GM10266 (cell line): ENCODE measurements around the gene CSRP1.

Source experiments
- DNase-seq: peaks from one replicate; pipeline ENCODE4 v3.0.0; 2012; ENCODE audit errors: extremely low spot score
- CTCF ChIP-seq: IDR thresholded peaks from 2 replicates; pipeline ENCODE4 v1.5.1; 2012; ENCODE audit warnings: mild to moderate bottlenecking, low read depth; ENCODE audit not compliant: control insufficient read depth, insufficient read depth; ENCODE audit errors: missing control alignments

The CSRP1 gene

GRCh38 chr1:201506557-201507359 lies at the start of gene CSRP1:
Gene CSRP1 (minus strand): TSS chr1:201507123. CDS start chr1:201496303, 10,820 bp downstream.
- DNase-seq: peak; percentile 93
- TF ChIP-seq CTCF: peak; percentile 22

GRCh38 chr1:201555593-201555945 lies 48.6 kb upstream of the CSRP1 start:
- no peak for DNase-seq
- TF ChIP-seq CTCF: no peak

GRCh38 chr1:201554789-201555592 lies 48.1 kb upstream of the CSRP1 start:
- TF ChIP-seq CTCF: no peak
- no peak for DNase-seq

- TF ChIP-seq CTCF: no peak
- no peak for DNase-seq
These were observed 47.3 kb upstream of the CSRP1 start for GRCh38 chr1:201554190-201554600.

GRCh38 chr1:201553496-201554189 lies 46.7 kb upstream of the CSRP1 start:
- DNase-seq: no peak
- no peak for TF ChIP-seq CTCF

GRCh38 chr1:201552941-201553351 lies 46.0 kb upstream of the CSRP1 start:
- TF ChIP-seq CTCF: no peak
- no peak for DNase-seq
